Measurements from ENCODE around the gene KCNJ11. TPM values are rescaled to one million over a fixed set of nuclear protein-coding genes. Genes with fewer than 3 reads are reported as not detected.

The KCNJ11 gene
- total and polyA plus RNA-seq, 2 of the 13 experiments (the other 11 are each of a cell fraction or from before 2014, with no cell fraction given): 0.38 to 1.6 TPM

- TF ChIP-seq ZNF512B (CRISPR knock-in tag; IDR thresholded peaks at IDR 0.05; ENCODE audit: borderline replicate concordance) (peak; percentile 17; the same call in 1 of the 2 replicates), ZNF160 (CRISPR knock-in tag; IDR thresholded peaks at IDR 0.05) (no peak; the same call in 1 of the 2 replicates), ZNF749 (CRISPR knock-in tag; IDR thresholded peaks at IDR 0.05; ENCODE audit: borderline replicate concordance) (peak; percentile 79; the same call in 1 of the 2 replicates), MYC (CRISPR knock-in tag; IDR thresholded peaks at IDR 0.05; ENCODE audit: borderline replicate concordance) (peak; percentile 99), ZNF780A (CRISPR knock-in tag; IDR thresholded peaks at IDR 0.05) (peak; percentile 7; the same call in 1 of the 2 replicates), GZF1 (CRISPR knock-in tag; IDR thresholded peaks at IDR 0.05) (peak; percentile 54; the same call in 1 of the 2 replicates), ATF1 (CRISPR knock-in tag; IDR thresholded peaks at IDR 0.05) (no peak), ZNF841 (CRISPR knock-in tag; IDR thresholded peaks at IDR 0.05; ENCODE audit: borderline replicate concordance) (no peak; the same call in 1 of the 2 replicates), RBM39 (IDR thresholded peaks at IDR 0.05; ENCODE audit: low read depth, low read length, poor library complexity, severe bottlenecking) (peak; percentile 86), REL (CRISPR knock-in tag; conservative IDR thresholded peaks at IDR 0.05) (0 out of 2 replicates have a peak, but pooled peaks have one; percentile 16), ZMYM2 (CRISPR knock-in tag; IDR thresholded peaks at IDR 0.05) (no peak), ZBTB42 (CRISPR knock-in tag; IDR thresholded peaks at IDR 0.05) (no peak), PRDM15 (CRISPR knock-in tag; IDR thresholded peaks at IDR 0.05) (0 out of 2 replicates have a peak, but pooled peaks have one; percentile 25), CENPBD1 (CRISPR knock-in tag; IDR thresholded peaks at IDR 0.05; ENCODE audit: borderline replicate concordance, low read depth) (no peak), ZNF790 (CRISPR knock-in tag; IDR thresholded peaks at IDR 0.05; ENCODE audit: borderline replicate concordance) (peak; percentile 45; the same call in 1 of the 2 replicates), LBX2 (CRISPR knock-in tag; IDR thresholded peaks at IDR 0.05; ENCODE audit: borderline replicate concordance) (peak; percentile 61; the same call in 1 of the 2 replicates), MIER2 (CRISPR knock-in tag; IDR thresholded peaks at IDR 0.05) (no peak), NR2F2 (IDR thresholded peaks at IDR 0.05; ENCODE audit: borderline replicate concordance, low read depth) (no peak), MLLT10 (CRISPR knock-in tag; IDR thresholded peaks at IDR 0.05) (no peak), ZSCAN29 (CRISPR knock-in tag; conservative IDR thresholded peaks at IDR 0.05) (0 out of 2 replicates have a peak, but pooled peaks have one; percentile 70)
Observed at GRCh38 chr11:17352950-17353820, 35.3 kb downstream of the KCNJ11 start (continued).
